CD1c-positive myeloid dendritic cell (primary cell): ENCODE data around the gene AKR1C3.
"Not testable (repeated sequence)": the region's sequence is repeated elsewhere in the genome, so short reads cannot be mapped to it uniquely, and the experiment has no call there.

Source experiments
- DNase-seq: peaks from one replicate; pipeline ENCODE4 v3.0.0-alpha.2; 2016; ENCODE audit errors: extremely low spot score

Gene AKR1C3

DNA sequence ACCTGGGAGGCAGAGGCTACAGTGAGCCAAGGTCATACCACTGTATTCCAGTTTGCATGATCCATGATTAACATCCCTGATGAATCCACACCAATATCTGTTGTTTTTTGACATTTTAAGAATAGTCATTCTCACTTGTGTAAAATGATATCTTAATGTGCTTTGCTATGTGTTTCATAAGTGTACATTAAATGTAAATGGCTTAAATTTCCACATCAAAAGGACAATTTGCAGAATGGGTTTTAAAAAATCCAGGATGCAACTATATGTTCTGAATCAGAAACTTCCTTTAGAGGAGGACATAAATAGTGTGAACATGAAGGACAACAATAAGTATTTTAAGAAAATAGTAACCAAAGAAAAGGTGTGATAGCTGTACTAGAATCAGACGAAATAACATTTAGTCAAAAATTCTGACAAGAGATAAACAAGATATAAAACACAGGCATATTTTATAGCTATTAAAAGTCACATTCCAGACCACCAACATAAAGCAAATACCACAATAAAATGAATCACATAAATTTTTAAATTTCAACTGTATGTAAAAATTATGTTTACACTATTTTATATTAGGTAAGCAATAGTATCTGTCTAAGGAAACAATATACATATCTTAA, 42.4 kb downstream of the AKR1C3 start:
- no peak for DNase-seq

DNA sequence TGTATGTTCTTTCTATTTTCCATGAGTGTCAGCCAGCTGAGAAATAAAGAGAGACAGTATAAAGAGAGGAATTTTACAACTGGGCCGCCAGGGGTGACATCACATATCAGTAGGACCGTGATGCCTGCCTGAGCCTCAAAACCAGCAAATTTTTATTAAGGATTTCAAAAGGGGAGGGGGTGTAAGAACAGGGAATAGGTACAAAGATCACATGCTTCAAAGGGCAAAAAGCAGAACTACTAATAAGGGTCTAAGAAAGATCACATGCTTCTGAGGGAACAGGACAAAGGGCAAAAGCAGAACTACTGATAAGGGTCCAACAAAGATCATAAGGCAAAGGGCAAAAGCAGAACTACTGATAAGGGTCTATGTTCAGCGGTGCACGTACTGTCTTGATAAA, 43.5 kb downstream of the AKR1C3 start:
- DNase-seq = not testable (repeated sequence)

DNA sequence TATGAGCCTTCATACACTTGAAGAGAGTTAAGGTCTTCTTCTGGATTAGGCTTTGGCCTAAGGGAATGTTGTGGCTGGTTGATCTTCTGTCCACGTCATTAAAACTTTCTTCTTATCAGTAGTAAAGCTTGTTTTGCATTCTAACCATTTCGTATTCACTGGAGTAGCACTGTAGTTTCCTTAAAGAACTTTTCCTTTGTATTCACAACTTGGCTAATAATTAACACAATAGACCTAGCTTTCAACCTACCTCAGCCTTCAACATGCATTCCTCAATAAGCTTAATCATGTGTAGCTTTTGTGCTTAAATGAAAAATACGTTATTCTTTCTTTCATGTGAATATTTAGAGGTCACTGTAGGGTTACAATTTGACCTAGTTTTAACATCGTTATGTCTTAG, 48.0 kb downstream of the AKR1C3 start:
- DNase-seq = no peak

DNA sequence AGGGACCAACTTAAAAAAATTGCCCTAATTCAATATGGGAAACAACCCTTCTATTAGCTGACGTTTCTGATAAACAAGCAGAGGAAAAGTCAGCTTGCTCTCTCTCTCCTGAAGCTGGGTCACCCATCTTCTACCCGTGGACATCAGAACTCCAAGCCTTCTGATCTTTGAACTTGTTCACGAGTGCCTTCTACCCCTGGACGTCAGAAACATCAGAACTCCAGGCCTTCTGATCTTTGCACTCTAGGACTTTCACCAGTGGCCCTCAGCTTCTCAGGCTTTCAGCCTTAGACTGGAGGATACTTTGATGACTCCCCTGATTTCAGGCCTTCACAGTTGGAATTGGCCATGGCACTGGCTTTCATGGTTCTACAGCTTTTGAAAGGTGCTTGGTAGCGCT, 48.9 kb downstream of the AKR1C3 start:
- DNase-seq = no peak

DNA sequence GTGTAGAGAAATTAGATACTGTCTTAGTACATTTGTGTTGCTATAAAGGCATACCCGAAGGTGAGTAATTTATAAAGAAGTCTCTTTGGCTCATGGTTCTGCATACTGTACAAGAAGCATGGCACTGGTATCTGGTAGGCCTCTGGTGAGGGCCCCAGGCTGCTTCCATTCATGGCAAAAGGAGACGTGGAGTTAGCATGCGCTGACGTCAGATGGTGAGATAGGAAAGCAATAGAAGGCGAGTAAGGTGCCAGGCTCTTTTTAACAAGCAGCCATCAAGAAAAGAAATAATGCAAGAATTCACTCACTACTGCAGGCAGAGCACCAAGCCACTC, 52.7 kb downstream of the AKR1C3 start:
- DNase-seq = no peak

DNA sequence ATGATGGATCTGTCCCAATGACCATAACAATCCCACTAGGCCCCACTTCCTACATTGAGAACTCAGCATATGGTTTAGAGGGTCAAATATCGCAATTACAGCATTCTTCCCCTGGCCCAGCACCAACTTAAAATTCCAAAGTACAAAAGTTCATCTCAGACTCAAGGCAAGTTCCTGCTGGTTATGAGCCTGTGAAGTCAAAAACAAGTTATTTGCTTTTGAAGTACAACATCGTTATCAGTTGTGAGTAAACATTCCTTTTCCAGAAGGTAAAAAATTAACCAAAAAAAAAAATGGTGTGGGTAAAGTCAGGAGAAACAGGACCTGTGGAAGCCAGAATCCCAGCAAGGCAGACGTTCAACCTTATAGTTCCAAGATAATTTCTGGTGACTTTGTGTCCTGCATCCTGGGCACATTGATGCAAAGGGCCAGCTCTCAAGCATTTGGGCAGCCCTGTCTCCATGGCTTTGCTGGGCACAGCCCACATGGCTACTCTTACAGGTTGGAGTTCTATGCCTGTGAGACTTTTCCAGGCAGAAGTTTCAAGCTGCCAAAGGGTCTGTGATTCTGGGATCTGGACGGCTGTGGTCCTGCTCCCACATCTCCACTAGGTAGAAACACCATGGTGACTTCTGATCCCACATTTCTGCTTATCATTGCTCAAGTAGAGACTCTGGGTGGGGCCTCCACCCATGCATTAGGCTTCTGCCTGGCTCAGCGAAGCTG, 53.2 kb downstream of the AKR1C3 start:
- DNase-seq = no peak

DNA sequence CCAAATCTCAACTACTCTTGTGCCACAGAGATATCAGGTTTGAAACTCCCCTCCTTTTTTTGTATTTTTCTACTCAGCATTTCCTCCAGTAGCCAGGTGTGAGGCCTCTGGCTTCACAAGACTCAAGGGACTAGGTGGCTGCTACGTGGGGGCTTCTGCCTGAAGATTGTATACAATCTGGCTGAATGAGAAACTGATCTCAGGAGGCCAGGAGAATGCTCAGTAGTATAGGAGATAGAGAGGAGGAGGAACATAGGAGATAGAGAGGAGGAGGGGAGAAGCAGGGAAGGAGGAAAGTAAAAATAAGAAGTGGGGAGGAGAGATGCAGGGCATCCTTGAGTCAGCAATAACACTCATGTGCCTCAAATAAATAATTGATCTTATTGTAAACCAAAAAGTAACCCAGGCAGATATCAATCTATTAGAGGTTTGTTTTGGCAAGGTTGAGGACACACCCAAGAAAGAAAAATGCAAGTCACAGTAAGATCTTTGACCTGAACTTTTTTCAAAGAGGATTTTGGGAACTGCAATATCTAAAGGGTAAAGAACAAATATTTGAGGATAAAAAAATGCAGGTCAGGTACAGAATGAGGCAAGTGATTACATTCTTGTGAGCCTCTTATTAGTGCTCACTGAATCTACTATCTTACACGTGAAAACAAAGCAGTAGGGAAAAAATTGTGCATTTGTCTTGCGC, 53.9 kb downstream of the AKR1C3 start:
- DNase-seq = no peak

DNA sequence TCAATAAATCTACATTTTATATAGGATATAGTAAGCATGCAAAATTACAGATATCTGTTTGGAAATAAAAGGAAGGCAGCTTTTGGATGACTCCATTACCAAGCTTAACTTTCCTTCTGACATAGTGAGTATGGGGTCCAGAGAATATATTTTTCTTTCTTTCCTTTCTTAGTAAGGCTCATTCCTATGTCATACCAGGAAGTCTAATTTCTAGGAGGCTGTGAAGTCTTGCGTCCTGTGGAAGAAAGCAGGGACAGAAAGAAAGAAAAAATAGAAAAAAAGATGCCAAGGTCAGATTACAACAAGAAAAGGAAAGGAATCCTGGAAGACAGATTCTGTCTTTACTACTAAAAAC, 54.4 kb downstream of the AKR1C3 start:
- DNase-seq = no peak

DNA sequence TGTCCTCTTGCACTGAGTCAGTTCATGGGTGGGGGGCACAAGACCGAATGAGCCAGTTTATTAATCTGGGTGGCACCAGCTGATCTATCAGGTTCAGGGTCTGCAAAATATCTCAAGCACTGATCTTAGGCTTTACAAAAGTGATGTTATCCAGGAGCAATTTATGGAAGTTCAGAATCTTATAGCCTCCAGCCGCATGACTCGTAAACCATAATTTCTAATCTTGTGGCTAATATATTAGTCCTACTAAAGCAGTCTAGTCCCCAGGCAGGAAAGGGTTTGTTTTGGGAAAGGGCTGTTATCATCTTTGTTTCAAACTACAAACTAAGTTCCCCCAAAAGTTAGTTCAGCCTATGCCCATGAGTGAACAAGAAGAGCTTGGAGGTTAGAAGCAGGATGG, 56.9 kb downstream of the AKR1C3 start:
- DNase-seq = no peak

DNA sequence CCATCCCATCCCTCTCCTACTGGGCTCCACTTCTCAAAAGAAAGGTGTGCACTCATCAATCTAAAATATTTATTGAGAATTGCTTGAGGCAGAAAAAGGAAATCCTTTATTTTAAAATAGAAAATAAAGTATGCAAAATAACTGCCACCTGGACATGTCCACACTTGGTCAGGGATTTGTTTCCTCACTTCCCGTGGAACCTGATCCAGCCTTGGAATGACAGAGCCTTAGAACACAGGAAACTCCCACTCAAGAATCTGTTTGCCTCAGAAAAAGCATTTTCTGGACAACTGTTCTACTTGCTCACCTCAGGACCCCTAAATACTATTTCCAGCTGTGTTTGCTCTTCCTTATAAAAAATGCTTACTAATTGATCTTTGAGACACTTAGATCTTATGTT, 61.7 kb downstream of the AKR1C3 start:
- no peak for DNase-seq
